HPDE6-E6E7 (cell line): ENCODE data around the gene LSP1.
"Not testable (repeated sequence)": the region's sequence is repeated elsewhere in the genome, so short reads cannot be mapped to it uniquely, and the experiment has no call there.

Experiments
- DNase-seq: peaks from one replicate; pipeline ENCODE4 v3.0.0; 2011; ENCODE audit warnings: missing footprints; ENCODE audit errors: extremely low spot score

Gene LSP1

DNA sequence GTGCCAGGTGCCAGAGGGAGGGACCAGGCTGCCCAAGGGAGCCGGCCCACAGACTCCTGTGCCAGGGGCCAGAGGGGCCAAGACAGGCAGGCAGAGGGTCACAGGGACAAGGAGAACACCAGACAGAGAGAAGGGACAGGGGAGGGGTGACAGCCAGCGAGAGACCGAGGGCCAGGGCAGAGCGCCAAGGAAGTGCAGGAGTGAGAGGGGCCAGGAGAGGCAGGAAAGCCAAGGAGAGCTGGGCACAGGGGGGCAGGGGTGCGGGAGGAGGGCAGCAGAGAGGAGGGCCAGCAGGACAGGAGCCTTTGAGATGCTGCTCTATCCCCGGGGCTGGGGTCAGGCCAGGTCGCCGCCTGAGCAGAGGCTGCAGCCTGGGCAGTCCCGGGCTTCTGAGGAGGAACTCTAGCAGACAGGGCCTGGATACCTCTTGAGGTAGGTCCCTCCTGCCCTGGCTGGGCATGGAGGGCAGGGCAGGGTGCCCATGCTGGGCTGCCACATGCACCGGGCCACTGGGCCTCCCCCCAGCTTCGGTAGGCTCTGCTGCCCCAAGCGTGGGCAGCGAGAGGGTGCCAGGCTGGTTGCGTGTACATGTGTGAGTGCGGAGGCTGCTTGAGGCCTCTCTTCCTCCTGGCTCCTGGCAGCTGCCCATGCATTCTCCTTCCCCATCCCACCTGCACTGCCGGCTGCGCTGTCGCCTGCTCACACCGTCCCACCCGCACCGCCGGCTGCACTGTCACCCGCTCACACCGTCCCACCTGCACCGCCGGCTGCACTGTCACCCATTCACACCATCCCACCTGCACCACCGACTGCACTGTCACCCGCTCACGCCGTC is 12.2 kb downstream of the LSP1 start:
- DNase-seq, result no peak

DNA sequence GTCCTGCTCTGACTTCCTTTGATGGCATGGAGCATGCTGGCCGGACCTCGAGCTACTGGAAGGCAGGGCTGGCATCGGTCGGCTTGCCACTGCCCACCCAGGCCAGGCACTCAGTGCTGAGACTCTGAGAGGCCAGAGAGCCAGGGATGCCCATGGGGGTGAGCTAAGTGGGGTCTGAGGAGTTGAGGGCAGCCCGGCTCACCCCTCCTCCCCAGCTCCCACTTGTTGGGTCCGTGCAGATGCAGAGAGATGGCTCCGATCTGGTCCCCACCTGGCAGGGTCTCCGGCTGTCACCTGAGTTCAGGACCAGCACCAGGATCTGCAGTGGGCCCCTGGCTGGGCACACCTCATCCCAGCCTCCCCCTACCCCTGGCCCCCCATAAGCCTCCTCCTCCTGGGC is 13.3 kb downstream of the LSP1 start:
- DNase-seq, result no peak

DNA sequence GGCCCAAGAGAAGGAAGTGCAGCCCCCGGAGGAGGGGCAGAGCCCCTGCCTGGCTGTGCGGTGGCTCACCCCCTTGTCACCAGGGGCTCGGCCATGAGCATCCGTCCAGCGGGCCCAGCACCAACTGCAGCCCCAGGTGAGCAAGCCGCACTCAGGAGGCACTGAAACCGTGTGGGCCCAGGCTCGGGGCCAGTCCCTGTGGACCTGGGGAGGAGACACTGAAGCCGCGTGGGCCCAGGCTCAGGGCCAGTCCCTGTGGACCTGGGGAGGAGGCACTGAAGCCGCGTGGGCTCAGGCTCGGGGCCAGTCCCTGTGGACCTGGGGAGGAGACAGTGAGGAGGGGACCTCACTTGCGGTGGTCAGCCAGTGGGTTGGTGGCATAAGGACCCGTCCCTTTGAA is 13.9 kb downstream of the LSP1 start:
- DNase-seq, result no peak

DNA sequence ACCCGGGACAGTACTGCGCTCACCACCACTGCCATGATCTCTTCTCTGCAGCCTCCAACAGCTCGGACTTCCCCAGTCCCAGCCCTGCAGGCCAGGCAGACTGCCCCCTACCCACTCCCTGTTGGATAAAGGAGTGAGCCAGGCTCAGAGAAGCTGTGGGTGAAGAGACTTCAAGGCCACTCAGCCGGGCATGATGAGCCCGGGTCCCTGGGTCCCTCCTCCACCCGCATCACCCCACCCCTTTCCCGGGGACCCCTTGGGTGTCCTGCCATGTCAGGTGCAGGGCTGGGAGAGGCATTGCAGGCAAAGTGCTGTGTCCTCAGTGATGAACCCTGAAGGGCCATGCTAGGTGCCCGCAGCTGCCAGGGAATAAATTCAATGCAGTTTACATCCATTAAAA is 14.5 kb downstream of the LSP1 start:
- DNase-seq, result no peak

DNA sequence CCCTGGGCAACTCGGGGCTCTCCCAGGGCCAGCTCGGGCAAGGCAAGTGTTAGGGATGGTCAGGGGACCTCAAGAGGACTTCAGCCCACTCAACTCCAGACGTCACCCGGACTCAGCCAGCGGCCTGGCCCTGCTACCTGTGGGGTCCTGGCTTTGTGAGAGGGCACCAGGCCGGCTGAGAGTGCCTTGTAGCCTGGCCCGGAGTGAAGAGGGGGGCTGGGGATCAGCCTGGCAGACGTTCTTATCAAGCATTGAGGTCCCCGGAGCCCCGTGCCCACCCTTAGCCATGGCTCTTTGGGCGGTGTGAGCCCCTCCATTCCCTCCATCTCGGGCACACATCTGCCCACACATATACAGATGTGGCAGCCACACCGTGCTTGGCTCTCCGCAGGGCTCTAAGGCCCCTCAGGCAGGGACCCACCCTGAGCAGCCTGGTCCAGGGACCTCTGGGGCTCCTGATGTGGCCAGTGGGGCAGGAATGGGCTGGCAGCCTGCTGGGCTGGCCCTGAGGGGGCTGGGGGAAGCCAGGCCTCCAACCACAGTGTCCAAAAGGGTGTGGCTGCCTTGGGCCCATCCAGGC is 15.3 kb downstream of the LSP1 start:
- no peak for DNase-seq

DNA sequence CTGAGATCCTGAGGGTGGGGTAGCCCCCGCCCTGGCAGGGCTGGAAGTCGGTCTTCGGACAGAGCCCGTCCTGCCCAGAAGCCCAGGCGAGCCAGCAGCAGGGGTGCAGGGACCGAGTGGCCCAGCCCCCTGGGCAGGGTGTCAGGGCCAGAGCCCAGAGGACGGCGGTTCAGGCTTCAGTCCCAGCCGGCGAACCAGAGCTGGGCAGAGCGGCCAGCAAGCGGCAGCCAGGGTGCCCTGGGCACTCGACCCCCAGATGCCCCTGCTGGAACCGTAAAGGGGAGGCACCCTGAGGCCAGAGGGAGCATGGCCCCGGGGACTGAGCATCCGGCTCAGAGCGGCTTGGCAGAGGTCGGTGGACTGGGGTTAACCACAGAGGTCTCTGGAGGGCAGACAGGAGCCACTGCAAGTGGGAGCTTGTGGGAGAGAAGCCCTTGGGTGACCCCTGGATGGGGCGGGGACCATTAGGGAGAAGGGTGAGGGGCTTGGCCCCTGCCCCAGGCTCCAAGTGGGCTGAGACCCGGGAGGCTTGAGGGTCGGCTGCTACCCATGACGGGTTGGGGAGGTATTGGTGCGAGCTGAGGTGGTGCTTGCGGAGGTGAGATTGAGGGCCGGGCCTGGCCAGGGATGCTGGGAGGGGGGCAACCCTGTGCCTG is 15.9 kb downstream of the LSP1 start:
- no peak for DNase-seq

DNA sequence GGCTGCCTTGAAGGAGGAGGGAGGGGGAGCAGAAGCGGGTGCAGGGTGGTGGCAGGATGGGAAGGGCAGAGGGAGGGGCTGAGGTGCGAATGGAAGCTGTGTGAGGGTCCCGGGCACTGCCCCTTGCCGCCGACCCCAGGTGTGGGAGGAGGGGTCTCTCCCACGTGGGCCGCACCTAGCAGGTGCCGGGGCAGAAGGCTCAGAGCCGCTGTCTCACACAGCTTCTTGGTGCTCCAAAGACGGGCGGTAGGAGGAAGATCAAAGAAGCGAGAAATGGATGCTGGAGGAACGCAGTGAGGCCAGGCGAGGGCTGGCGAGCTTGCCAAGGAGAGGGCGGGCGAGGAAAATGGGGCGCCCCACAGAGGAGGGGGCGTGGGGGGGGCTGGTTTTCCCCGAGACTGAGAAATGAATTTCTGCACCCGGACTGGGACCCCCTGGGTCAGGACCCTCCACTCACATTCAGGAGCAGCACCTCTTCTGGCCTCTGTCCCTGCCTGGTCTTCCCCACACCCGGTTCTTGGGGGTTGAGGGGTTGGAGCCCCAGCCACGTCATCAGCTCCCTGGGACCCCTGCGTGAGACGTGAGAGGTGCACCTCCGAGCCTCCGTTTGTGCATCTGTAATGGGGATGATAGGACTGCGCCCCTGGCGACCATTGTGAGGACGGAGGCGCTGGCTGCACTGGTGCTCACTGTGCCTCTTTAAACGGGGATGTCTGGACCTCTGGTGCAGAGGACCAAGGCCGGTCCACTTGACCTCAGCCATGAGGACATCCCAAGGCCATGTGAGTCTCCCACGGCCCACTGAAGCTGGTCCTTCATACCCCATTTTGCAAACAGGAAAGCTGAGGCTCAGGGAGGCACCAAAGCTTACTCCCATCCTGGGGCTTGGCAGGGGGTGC is 16.8 kb downstream of the LSP1 start:
- DNase-seq, result no peak

DNA sequence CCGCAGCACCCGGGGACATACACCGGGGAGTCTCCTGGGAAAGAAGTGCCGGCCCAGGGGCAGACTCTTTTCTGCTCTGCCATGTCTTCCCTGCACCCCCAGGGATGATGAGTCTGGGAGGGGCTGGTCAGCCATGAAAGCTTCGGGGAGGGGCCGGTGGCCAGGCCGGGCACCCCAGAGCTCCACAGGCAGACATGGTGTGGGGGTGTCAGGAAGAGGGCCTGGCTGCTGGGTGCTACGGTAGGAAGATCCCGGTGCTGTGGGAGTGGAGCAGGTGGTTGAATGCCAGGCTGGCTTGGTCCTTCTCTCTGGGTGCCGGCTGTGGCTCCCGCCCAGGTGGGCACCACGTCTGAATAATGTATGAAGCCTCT is 17.4 kb downstream of the LSP1 start:
- DNase-seq, result no peak

DNA sequence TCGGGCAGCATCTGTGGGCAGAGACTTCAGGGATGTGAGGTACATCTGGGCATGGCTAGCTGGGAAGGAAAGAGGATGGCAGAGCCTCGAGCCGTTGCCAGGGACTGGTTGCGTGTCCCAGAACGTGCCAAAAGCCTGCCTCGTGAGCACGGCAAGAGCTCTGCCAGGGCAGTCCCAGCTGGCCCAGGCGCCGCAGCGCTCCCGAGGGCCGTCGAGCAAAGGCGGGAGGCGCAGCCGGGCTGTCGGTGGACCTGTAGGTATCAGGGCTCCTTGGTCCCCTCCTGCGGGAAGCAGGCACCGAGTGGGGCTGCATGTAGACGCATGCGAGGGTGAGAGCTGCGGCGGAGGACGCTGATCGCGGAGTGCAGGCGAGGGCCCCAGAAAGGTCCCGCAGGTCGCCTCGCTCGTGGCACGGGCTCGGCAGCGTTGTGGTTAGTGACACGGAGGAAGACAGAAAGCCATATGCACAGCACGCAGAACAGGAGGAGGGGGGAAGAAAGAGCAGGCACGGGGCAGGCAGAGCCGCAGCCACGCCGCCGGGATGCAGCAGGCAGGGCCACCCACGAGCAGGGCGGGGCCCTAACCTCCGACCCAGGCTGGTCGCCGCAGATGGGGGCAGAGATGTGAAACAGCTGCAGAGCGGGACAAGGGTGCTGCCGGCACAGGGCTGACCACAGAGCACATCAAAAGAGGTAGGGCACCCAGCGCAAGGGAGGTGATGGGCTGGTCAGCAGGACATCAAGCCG is 18.0 kb downstream of the LSP1 start:
- no peak for DNase-seq

DNA sequence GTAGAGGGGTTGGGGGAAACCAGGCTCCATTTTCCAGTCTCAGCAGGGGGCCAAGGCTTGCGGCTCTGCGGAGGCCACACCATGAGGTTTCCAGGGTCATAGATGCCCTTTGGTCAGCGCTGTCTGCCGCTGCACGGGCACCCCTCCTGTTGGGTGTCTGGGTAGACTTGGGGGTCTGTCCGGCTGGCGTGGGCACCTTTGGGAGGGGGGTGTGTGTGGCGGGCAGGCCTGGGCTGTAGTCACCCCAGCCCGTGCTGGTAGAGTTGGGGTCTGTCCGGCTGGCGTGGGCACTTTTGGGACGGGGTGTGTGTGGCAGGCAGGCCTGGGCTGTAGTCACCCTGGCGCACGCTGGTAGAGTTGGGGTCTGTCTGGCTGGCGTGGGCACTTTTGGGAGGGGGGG is 18.6 kb downstream of the LSP1 start:
- DNase-seq, result no peak

DNA sequence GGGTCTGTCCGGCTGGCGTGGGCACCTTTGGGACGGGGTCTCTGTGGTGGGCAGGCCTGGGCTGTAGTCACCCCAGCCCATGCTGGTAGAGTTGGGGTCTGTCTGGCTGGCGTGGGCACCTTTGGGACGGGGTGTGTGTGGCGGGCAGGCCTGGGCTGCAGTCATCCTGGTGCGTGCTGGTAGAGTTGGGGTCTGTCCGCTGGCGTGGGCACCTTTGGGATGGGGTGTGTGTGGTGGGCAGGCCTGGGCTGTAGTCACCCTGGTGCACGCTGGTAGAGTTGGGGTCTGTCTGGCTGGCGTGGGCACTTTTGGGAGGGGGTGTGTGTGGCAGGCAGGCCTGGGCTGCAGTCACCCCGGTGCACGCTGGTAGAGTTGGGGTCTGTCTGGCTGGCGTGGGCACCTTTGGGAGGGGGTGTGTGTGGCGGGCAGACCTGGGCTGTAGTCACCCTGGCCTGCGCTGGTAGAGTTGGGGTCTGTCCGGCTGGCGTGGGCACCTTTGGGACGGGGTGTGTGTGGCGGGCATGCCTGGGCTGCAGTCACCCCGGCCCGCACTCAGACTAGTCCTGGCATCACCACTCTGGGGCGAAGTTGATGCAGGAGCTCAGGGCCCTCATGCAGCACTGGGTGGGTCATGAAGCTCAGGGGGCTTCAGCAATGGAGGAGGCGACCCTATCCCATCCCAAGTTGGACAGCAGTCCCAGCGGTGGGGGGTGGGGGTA is 19.5 kb downstream of the LSP1 start:
- DNase-seq, result no peak

DNA sequence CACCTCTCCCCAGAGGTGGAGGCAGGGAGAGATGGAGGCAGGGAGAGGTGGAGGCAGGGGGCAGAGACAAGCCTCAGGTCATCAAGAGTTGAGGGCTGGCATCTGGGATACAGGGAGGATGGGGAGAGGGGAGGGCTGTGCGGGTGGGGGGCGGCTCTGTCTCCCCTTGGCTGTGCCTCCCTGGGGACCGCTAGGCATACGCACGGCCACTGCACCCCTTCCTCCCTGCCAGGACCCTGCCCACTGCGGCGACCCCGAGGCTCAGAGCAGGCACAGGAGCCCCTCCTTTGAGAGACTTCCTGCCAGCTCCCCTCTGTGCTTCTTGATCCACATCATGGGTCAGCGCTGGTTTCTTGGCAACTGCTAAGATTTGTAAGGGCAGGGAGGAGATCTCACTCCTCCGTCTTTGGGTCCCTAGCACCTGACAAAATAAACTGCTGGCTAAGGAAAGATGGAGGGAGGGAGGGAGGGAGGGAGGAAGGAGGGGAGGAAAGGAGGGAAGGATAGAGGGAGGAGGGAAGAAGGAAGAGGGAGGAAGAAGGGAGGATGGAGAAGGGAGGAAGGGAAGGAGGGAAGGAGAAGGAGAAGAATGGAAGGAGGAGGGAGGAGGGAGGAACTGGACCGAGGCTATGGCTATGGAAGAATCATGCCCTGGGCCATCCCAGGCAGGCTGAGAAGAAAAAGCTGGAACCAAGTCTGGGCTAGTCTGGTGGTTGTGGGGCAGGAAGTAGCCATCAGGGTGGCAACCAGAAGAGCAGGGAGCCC is 20.3 kb downstream of the LSP1 start:
- peak; percentile 71 for DNase-seq

DNA sequence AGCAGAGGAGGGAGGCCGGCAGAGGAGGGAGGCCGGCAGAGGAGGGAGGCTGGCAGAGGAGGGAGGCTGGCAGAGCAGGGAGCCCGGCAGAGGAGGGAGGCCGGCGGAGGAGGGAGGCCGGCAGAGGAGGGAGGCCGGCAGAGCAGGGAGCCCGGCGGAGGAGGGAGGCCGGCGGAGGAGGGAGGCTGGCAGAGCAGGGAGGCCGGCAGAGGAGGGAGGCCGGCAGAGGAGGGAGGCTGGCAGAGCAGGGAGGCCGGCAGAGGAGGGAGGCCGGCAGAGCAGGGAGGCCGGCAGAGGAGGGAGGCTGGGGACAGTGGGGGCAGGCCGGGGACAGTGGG is 20.9 kb downstream of the LSP1 start:
- DNase-seq, result not testable (repeated sequence)

DNA sequence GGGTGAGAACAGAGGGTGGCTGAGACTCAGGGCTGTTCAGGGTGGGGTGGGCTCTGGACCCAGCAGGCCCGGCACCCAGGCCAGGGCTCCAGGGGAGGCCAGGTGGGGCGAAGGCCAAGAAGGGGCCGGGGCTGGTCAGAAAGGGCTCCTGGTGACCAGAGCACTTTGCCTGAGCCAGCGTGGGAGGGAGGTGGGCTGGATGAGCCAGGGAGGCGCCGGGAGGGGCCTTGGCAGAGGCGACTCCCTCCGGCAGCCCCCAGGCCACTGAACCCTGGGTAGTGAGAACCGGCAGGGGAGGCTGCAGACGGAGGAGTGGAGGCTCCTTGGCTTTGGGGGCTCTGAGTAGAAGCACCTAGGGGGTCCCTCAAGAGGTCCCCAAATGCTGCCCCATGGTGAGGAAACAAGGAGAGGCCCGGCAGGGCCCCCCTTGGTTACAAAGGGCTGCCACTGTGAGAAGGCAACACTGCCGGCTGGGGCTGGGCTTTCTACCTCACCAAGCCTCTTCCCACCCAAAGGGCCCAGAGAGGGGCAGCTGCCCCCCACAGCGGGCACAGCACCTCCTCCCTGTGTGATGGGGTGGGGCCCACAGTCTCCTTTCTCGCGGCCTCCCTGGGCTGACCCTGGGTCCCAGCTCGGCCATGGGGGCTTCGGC is 21.7 kb downstream of the LSP1 start:
- not testable (repeated sequence) for DNase-seq

DNA sequence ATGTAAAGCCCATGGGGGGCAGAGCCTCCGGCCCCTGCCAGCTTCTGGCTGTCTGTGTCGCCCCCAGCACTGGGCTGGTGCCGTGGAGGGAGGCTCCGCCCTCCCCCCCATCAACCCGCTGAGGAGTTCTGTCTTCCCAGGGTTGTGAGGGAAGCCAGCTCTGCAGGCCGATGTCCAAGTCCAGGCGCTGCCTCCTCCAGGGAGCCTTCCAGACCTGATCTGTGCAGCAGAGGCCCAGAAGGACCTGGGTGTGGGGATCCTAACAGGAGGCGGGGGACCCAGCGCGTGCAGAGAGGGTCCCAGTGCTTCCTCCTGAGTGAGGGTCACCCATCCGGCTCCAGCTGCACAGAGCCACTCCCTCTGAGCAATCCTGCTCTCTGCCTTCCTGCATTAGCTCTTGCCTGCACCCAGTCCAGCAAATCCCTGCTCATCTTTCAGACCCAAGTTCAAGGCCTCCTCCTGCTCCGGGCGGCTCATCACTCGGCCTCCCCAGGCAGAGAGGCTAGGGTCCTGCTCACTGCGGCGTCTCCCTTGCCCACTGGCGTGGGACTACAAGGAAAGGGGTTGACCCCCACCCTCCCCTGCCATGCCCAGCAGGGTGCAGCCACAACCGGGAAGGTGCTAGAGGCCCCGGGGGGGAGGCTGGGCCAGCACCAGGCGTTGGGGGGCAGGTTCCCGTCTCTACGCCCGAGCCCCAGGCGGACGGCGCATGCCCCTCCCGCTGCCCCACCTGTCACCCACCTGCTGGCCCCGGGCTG is 22.4 kb downstream of the LSP1 start:
- DNase-seq, result no peak

DNA sequence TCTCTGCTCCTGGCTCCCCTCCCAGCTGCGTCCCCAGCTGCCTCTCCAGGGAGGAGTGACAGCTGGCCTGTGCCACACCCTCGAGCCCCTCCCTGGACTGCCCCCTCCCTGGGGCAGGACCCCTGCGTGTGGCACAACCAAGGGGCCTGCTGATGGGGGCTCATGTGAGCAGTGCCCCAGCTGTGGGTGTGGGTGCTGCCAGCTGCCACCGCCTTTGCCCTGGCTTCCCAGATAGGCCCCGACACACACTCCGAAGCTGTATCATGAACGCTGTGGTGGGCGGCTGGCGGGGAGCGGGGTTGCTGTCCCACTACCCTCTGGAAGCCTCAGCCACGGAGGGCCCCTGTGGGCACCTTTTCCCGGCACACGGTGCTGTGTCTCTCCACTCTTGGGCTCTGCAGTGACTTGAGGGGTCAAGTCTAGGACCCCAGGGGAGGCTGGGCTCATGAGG is 23.0 kb downstream of the LSP1 start:
- not testable (repeated sequence) for DNase-seq

DNA sequence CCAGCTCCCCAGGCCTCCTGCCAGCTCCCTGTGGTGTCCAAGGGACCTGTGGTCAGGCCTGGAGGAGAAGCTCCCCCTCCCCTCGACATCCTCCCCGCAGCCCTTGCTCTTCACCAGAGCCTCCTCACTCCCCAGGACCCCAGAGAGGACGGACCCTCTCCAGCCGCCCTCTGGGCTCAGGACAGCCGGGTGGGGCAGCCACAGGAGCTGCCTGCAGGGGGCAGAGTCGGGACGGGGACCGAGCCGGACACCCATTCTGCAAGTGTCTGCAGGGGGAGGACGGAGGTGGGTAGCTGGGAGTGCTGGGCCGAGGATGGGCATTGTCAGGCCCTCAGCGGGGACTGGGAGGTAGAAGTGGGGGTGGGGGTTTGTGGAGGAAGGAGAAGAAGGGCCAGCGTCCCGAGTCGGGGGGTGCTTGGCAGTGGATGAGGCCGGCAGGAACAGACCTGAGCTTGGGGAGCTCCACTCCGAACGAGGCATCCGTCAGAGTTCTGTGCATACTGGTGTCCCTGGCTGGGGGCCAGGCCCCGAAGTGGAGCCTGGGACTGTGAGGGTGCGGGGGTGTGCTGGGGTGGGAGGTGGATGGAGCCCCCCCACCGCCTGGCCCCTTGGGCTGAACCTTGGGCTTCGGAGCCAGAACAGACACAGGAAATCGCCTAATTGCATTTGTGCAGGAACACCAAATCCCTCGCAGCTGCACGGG is 23.6 kb downstream of the LSP1 start:
- no peak for DNase-seq
